ENCODE data around the gene BBS9. TPM values are rescaled to one million over a fixed set of nuclear protein-coding genes. Genes with fewer than 3 reads are reported as not detected.

BBS9 gene
- total RNA-seq, 1 donor from 2014 or later: 6.3 TPM

DNA sequence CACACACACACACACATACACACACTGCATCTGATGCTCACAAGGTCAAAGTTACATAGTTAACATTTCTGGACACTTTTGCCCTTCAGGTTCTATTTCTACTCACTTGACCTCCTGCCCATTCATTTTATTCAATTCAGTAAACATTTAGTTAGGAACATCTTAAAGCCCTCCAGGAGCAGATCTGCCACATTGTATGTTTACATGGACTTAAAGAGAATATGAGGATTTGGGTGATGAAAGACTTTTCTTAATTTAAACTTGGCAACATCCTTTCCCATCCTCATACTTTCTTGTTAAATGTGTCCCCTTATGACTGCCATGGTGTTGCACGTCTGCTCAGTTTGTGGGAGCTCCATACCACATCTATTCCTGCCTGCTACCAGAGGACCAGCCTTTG is 453.2 kb downstream of the BBS9 start:
- DNase-seq (ENCODE audit: low spot score) (no peak), ATAC-seq (no peak)

GRCh38 chr7:33589911-33590310 is 460.5 kb downstream of the BBS9 start:
- no peak for ATAC-seq
- DNase-seq (ENCODE audit: low spot score): no peak

DNA sequence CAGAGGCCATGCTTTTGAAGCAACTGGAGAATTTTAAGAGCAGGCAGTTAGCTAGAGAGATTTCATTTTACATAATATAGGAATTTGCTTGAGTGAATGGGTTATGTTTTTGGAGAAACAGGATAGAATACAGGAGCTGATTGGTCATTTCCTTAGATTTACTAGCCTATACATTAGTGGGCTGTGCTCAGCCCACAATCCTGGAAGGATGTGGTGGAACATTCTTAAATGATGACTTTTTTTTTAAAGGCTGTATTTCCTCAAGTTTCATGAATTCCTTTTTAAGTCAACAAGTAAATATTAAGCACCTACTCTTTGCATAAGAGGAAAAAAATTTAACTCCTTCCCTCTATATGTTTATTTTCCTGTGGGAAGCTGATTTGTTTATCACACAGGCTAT is 461.6 kb downstream of the BBS9 start:
- DNase-seq (ENCODE audit: low spot score) (no peak), ATAC-seq (no peak)

GRCh38 chr7:33591490-33591889 is 462.1 kb downstream of the BBS9 start:
- DNase-seq (ENCODE audit: low spot score) (no peak), ATAC-seq (no peak)

DNA sequence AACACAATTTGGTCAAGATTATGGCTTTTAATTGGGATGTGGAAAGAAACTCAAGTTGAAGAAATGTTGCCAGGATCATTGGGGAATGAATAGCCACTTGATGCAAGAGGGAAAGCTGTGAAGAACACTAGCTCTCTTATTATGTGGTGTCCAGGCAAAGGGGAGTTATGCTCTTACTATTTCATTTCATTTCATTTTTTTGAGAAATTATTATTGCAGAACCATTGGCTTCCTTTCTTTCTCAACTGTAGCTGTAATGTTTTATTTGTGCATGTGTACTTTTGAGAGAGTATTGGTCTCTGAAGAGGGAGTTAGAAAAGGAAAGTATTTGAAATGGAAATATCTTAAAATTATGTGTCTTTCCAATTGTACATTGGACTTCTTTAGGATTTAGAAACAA is 463.4 kb downstream of the BBS9 start:
- DNase-seq (ENCODE audit: low spot score) (no peak), ATAC-seq (no peak)

- ATAC-seq (no peak), DNase-seq (ENCODE audit: low spot score) (no peak)
These were observed 464.2 kb downstream of the BBS9 start for GRCh38 chr7:33593611-33594010.

DNA sequence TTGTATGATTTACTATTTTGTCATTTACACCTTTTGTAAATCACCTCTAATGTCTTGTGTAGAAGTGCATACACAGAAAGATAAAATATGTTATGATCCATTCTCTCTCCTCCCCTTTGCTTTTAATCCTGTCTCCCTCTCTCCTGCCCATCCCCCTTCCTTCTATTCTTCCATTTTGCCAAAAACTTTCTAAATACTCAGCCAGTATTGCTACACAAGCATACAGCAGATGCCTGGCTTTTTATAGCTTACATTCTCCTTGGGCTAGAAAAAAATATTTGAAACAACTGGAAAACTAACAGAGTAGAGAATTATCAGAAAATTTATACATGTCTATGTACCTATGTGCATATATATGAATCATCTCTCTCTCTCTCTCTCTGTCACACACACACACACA is 467.3 kb downstream of the BBS9 start:
- ATAC-seq (no peak), DNase-seq (ENCODE audit: low spot score) (no peak)

GRCh38 chr7:33597181-33597580 is 467.8 kb downstream of the BBS9 start:
- no peak for ATAC-seq
- DNase-seq (ENCODE audit: low spot score): no peak

- DNase-seq (ENCODE audit: low spot score) (no peak), ATAC-seq (no peak)
These were observed 471.7 kb downstream of the BBS9 start for GRCh38 chr7:33601101-33601500.

DNA sequence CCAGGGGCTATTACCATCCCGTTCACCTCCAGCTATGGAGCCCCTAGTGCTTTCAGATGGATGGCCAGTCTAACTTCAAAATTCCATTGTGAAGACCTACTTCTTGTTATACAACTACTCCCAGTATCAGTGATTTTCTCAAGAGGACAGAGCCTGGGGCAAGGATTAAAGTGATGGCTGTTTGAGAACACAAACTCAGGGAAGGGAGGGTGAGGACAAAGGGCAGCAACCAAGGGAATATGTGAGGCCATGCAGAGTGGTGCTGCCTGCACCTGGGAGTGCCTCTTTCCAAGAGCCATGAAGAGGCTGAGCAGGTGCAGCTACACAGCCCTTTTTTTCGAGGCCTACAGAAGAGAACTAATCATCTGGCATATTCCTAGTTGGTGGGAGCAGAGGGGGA is 472.5 kb downstream of the BBS9 start:
- no peak for DNase-seq (ENCODE audit: low spot score)
- no peak for ATAC-seq

DNA sequence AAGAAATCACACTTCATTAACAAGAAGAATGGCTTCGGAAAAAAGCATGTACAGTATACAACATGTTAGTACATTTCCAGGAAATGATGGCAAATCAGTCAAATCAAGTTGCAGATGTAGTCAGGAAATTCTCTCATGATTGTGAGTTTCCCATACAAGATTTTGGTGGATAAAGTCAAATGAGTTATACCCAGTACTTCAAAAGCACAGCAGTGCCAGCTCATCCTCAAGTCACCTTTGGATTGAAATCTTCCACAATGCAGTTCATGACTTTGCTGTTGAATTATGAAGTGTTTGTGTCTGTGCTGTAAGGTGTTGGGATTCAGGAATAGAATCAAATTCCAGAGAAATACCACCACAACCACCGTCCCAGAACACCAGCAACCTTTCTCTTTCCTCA is 474.7 kb downstream of the BBS9 start:
- ATAC-seq: no peak
- no peak for DNase-seq (ENCODE audit: low spot score)

DNA sequence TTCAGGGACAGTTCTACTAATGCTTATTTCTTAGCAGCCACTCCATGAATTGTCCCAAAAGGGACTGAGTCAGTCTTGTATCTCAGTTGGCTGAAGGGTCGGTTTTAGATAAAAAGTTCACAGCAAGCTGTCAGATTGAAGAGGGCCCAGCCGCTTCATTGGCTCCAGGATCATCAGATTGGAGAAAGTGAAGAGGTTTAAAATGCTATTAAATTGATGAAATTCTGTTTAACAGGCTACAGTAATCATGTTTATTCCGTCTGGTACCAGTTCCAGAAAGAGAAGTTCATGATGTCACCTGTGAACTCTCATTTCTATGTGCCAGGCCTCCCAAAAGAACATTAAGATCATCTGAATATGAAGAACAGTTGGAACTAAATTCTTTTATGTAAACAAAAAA is 481.6 kb downstream of the BBS9 start:
- no peak for DNase-seq (ENCODE audit: low spot score)

DNA sequence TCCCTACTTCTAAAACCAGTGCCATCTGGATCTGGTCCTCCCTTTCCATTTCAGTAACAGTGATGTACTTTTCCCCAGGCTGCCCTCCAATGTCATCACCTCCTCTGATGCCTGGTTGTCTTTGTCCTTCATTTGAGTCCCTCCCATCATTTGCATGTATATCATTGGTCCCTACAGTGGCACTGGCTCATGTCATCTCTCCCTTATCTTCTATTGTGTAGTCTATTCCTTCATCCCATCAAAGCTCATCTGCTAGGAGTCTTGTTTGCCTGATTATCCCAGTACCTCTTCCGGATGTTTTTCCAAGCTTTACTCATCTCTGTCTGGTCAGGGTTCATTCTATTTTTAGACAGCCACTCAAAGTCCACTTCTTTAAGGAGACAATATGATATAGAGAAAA is 483.1 kb downstream of the BBS9 start:
- ATAC-seq: no peak
- DNase-seq (ENCODE audit: low spot score): no peak

More for the DNA sequence above, 481.6 kb downstream of the BBS9 start:
- no peak for ATAC-seq

DNA sequence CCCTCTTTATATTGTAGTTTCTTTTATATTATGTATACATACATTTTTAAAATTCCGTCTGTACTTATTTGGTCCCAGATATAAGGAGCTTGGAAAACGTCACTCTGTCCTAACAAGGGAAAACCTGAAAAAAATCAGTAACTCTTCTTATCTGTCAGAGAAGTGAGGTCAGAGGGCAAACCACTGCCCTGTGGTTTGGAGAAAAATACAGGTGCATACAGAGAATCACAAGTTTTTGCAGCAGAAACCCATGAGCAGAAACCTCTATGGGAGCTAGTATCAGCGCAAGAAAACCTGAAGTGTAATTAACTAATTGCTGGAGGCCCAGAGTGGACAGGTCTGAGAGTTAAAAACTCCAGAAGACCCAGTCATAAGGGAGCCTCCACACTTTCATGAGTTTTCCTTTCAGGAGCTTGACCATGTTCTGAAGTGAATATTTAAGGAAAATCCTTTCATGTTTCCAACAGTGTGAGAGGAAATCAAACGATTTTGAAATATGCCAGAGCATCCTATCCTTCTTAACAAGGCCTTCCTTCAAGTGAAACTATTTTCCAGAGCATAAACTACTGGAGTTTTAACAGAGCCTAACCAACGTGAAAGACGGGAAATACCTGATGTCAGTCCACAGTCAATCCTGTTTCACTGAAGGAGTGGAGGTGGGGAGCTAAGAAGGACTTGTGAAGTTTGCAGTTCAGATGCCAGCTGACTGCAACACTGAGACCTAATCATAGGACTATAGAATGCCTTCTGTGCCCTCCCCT is 485.2 kb downstream of the BBS9 start:
- ATAC-seq (no peak), DNase-seq (ENCODE audit: low spot score) (no peak)

- no peak for ATAC-seq
These were observed 487.4 kb downstream of the BBS9 start for GRCh38 chr7:33616752-33617151.

GRCh38 chr7:33619264-33619663 is 489.9 kb downstream of the BBS9 start:
- DNase-seq (ENCODE audit: low spot score): no peak
- ATAC-seq: no peak

More at GRCh38 chr7:33616752-33617151, 487.4 kb downstream of the BBS9 start:
- DNase-seq (ENCODE audit: low spot score): no peak

DNA sequence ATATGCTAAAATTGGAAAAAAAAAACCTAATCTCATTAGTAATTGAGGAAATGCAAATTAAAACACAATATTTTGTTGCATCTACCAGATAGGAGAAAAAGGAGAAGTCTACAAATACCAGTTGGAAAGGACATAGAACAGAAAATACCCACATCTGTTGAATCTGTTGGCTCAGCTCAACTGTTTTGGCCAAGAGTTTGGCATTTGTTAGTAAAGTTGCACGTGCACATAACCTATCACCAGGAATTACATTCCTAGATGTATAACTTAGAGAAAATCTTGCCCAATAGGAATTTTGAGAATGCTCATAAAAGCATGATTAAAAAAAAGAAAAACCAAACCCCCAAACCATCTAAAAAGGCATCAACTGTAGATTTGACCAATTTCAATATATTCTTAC is 493.9 kb downstream of the BBS9 start:
- DNase-seq (ENCODE audit: low spot score) (no peak), ATAC-seq (no peak)

GRCh38 chr7:33624215-33624614 is 494.9 kb downstream of the BBS9 start:
- no peak for ATAC-seq
- no peak for DNase-seq (ENCODE audit: low spot score)

DNA sequence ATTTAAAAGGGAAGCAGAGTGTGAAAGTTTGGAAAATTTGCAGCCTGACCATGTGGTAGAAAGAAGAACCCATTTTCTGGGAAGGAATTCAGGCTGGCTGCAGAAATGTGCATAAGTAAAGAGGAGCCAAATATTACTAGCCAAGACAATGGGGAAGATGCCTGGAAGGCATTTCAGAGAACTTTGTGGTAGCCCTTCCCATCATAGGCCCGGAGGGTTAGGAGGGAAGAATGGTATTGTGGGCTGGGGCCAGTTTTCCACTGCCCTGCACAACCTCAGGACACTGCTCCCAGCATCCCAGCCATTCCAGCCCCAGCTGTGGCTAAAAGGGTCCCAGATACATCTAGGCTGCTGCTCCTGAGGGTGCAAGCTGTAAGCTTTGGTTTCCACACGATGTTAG is 497.5 kb downstream of the BBS9 start:
- no peak for ATAC-seq

DNA sequence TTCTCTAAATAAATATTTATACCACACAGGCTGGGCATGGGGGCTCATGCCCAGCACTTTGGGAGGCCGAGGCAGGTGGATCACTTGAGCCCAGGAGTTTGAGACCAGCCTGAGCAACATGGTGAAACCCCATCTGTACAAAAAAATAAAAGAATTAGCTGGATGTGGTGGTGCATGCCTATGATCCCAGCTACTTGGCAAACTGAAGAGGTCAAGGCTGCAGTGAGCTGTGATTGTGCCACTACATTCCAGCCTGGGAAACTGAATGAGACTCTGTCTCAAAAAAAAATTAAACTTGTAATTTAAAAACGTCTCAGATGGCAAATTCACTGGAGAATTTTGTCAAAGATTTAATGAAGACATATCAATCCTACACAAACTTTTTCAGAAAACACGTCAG is 498.4 kb downstream of the BBS9 start:
- ATAC-seq (no peak), DNase-seq (ENCODE audit: low spot score) (no peak)

More for the DNA sequence above, 497.5 kb downstream of the BBS9 start:
- no peak for DNase-seq (ENCODE audit: low spot score)

GRCh38 chr7:33628894-33629293 is 499.5 kb downstream of the BBS9 start:
- no peak for DNase-seq (ENCODE audit: low spot score)
- no peak for ATAC-seq

DNA sequence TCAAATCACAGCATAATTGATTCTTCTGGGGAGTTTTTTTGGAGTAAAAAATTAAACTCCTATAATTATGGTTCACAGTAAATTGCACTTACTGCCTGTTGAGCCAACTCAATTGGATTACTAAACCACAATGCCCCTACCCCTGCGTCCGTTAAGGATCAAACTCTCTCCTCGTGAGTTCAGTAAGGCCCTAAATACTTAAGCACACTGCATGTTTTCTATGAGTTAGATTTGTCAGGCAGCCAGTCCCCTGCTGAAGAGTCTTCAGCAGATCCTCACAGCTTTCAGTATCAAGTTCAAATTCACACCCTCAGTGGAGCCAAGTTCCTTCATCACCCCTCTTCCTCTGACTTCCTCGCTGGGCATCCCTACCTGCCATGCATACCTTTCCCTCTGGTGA is 501.0 kb downstream of the BBS9 start:
- DNase-seq (ENCODE audit: low spot score) (no peak), ATAC-seq (no peak)

- ATAC-seq: no peak
- no peak for DNase-seq (ENCODE audit: low spot score)
These were observed 503.0 kb downstream of the BBS9 start for GRCh38 chr7:33632322-33632721.

All from left lobe of liver (tissue), 2 donors.